ENCODE data around the gene OSGEPL1.
"Not testable (repeated sequence)": the region's sequence is repeated elsewhere in the genome, so short reads cannot be mapped to it uniquely, and the experiment has no call there.

OSGEPL1 gene

DNA sequence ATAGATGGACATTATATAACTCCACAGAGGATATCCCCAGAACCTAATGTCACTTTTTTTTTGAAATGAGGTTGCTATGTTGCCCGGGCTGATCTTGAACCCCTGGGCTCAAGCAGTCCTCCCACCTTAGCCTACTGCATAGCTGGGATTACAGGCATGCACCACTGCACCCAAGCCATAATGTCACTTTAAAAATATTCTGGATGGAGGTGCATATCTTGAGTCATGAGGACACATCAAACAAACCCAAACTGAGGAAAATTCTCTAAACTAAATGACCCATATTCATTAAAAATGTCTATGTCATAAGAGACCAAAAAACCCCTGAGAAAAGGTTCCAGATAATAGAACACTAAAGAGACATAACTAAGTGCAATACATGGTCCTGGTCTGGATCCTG, 36.3 kb downstream of the OSGEPL1 start:
- Histone ChIP-seq H3K36me3 (ENCODE audit: control insufficient read depth, low read depth, low read length) (no peaks in the 10 kb centered on the region), H3K9ac (ENCODE audit: low read length) (no peak overlapping the region), H3K4me1 (ENCODE audit: control insufficient read depth, low read depth, low read length) (no peaks in the 10 kb centered on the region), H3K4me3 (ENCODE audit: low read length) (no peak overlapping the region), H3K9me3 (ENCODE audit: control insufficient read depth, low read depth, low read length) (no peaks in the 10 kb centered on the region), H3K27me3 (ENCODE audit: control insufficient read depth, insufficient read depth, low read length) (no peaks in the 10 kb centered on the region), H3K27ac (ENCODE audit: low read length) (no peak overlapping the region)

DNA sequence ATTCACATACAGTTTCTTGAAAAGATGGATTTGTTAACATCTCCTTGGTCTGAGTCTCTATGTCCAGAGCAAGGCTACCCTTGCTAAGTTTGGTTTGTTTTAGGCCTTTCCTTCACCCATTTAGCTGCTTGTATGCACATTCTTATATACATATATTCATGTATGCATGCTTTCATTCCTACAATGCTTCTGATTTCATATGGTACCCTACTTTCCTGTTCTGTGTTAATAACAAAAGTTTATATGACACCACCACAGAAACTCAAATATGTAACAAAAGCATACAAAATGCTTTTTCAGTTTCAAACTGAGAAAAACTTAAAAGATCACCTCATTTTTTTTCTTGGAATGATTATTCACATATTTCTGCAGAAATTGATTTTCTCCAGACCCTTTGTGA, 39.4 kb downstream of the OSGEPL1 start:
- Histone ChIP-seq H3K4me3 (ENCODE audit: low read length) (no peak overlapping the region), H3K9me3 (ENCODE audit: control insufficient read depth, low read depth, low read length) (no peaks in the 10 kb centered on the region), H3K9ac (ENCODE audit: low read length) (no peak overlapping the region), H3K27me3 (ENCODE audit: control insufficient read depth, insufficient read depth, low read length) (no peaks in the 10 kb centered on the region), H3K36me3 (ENCODE audit: control insufficient read depth, low read depth, low read length) (no peaks in the 10 kb centered on the region), H3K4me1 (ENCODE audit: control insufficient read depth, low read depth, low read length) (no peaks in the 10 kb centered on the region), H3K27ac (ENCODE audit: low read length) (no peak overlapping the region)

DNA sequence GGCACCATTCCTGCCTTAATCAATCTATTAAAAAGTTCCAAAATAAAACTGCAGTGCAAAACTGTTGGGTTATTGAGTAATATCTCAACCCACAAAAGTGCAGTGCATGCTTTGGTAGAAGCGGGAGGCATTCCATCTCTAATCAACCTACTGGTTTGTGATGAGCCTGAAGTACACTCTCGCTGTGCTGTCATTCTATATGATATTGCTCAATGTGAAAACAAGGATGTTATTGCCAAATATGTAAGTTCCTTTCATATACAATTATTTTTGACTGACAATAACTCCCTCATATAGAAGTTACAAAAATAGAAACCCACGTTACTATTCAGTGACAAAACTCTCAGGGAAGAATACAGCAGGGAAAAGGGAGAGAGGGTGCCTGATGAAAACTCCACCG, 43.0 kb downstream of the OSGEPL1 start:
- Histone ChIP-seq H3K9me3 (ENCODE audit: control insufficient read depth, low read depth, low read length) (no peaks in the 10 kb centered on the region), H3K27me3 (ENCODE audit: control insufficient read depth, insufficient read depth, low read length) (no peaks in the 10 kb centered on the region), H3K36me3 (ENCODE audit: control insufficient read depth, low read depth, low read length) (no peaks in the 10 kb centered on the region), H3K27ac (ENCODE audit: low read length) (no peak overlapping the region), H3K4me3 (ENCODE audit: low read length) (no peak overlapping the region), H3K4me1 (ENCODE audit: control insufficient read depth, low read depth, low read length) (no peaks in the 10 kb centered on the region), H3K9ac (ENCODE audit: low read length) (no peak overlapping the region)

DNA sequence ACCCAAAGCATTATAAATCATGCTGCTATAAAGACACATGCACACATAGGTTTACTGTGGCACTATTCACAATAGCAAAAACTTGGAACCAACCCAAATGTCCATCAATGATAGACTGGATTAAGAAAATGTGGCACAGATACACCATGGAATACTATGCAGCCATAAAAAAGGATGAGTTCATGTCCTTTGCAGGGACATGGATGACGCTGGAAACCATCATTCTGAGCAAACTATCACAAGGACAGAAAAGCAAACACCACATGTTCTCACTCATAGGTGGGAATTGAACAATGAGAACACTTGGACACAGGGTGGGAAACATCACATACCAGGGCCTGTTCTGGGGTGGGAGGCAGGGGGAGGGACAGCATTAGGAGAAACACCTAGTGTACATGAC, 45.0 kb downstream of the OSGEPL1 start:
- H3K36me3 ChIP-seq (ENCODE audit: control insufficient read depth, low read depth, low read length); H3K4me1 ChIP-seq (ENCODE audit: control insufficient read depth, low read depth, low read length); H3K9ac ChIP-seq (ENCODE audit: low read length); H3K27me3 ChIP-seq (ENCODE audit: control insufficient read depth, insufficient read depth, low read length); H3K27ac ChIP-seq (ENCODE audit: low read length); H3K4me3 ChIP-seq (ENCODE audit: low read length); H3K9me3 ChIP-seq (ENCODE audit: control insufficient read depth, low read depth, low read length): not testable (repeated sequence)

DNA sequence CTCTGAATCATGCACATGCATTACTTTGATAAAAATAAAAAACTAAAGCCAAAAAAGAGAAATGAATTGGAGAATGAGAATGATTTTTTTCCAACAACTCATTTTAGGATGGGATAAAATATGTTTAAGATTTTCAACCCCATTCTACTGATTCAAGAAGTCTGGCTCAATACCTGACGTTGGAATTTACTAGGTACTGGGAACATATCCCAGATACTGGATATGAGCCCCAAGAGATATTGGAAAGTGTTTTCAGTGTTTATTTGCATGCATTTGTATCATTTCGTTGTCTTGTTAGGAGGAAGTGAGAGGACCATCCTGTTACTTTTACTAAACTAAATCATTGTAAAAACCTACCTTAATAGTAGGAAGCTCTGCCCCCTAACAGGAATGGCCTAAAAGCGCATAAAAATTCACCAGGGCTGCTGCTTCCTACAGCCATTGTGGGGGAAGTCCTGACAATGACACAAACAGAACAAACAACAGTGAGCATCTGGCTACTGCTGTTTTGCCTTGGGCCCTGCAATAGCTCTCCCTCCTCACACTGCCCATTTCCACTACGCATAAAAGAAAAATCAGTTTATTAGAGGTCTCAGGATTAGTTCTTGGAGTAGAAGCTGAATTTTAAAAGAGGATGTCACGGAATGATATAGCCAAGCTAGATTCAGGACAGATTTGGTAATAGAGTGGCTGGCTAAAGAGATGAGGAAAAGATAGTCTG, 52.9 kb downstream of the OSGEPL1 start:
- H3K4me1 ChIP-seq (ENCODE audit: control insufficient read depth, low read depth, low read length), result no peaks in the 10 kb centered on the region
- H3K9ac ChIP-seq (ENCODE audit: low read length), result no peak overlapping the region
- H3K9me3 ChIP-seq (ENCODE audit: control insufficient read depth, low read depth, low read length), result no peaks in the 10 kb centered on the region
- no peak overlapping the region for H3K4me3 ChIP-seq (ENCODE audit: low read length)
- no peaks in the 10 kb centered on the region for H3K36me3 ChIP-seq (ENCODE audit: control insufficient read depth, low read depth, low read length)
- no peak overlapping the region for H3K27ac ChIP-seq (ENCODE audit: low read length)
- H3K27me3 ChIP-seq (ENCODE audit: control insufficient read depth, insufficient read depth, low read length), result no peaks in the 10 kb centered on the region

DNA sequence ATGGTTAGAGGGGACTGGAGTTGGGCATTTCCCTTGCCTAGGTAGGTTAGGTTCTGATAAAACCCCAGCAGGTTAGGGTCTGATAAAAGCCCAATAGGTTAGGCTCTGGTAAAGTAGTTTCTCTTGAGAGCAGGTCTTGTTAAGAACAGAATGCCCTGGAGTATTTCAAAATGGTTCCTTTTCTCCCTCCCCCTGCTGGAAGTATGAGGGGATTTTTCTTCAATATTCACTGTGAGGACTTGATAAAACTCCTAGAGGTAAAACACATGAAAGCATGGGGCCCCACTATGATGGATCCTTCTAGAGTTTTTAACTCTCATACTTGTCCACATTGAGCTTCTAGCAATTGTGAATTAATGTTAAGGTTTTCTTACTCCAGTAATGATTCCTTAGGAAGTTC, 60.5 kb downstream of the OSGEPL1 start:
- H3K4me1 ChIP-seq (ENCODE audit: control insufficient read depth, low read depth, low read length), result no peaks in the 10 kb centered on the region
- H3K9ac ChIP-seq (ENCODE audit: low read length), result no peak overlapping the region
- no peaks in the 10 kb centered on the region for H3K36me3 ChIP-seq (ENCODE audit: control insufficient read depth, low read depth, low read length)
- no peak overlapping the region for H3K4me3 ChIP-seq (ENCODE audit: low read length)
- no peak overlapping the region for H3K27ac ChIP-seq (ENCODE audit: low read length)
- H3K27me3 ChIP-seq (ENCODE audit: control insufficient read depth, insufficient read depth, low read length), result no peaks in the 10 kb centered on the region
- H3K9me3 ChIP-seq (ENCODE audit: control insufficient read depth, low read depth, low read length), result no peaks in the 10 kb centered on the region

DNA sequence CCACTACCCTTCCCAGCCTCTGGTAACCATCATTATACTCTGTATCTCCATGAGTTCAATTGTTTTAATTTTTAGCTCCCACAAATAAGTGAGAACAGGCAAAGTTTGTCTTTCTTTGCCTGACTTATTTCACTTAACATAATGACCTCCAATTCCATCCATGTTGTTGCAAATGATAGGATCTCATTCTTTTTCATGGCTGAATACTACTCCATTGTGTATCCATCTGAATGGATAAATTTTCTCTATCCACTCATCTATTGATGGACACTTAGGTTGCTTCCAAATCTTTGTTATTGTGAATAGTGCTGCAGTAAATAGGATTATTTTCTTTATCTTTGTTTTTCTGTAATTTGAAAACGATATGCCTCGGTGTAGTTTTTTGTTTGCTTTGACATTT, 61.9 kb downstream of the OSGEPL1 start:
- Histone ChIP-seq H3K27me3 (ENCODE audit: control insufficient read depth, insufficient read depth, low read length) (no peaks in the 10 kb centered on the region), H3K4me1 (ENCODE audit: control insufficient read depth, low read depth, low read length) (no peaks in the 10 kb centered on the region), H3K4me3 (ENCODE audit: low read length) (no peak overlapping the region)

DNA sequence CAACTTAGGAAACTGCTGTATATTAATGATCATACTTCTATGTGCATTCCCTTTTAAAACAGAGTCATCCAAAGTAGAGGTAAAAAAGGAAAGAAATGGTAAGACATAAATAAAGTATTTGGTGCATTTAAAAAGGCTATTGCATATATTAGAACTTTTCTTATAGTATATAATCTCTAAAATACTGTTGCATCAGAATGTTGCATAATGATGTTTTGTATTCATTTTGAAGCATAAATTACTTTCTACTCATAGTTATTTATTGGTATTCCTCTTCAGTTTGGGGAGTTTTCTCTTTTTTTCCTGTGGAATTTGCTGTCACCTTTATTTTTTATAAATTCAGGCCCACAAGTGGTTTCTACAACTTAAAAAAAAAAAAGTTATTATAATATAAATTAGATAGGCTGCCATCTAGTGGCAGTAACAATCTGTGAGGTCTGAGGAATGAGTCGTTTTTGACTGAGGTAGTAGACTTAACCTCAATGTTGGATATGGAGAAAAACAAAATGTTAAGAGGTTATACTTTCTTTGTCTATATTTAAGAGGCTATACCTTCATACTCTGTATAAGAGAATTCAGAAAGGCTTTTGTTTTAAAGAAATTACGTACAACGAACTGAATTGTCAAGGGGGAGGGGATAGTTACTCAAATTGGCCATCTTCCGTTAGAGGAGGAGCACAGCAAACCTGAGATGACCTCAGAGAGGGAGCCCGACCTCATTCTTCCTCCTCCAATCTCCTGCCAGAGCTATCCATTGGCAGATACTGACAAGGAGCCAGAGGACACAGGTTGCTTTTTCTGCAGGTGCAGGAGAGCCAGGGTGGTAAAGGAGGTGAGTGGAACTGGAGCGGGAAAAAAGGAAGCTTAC, 64.3 kb downstream of the OSGEPL1 start:
- no peak overlapping the region for H3K9ac ChIP-seq (ENCODE audit: low read length)
- no peaks in the 10 kb centered on the region for H3K27me3 ChIP-seq (ENCODE audit: control insufficient read depth, insufficient read depth, low read length)
- H3K36me3 ChIP-seq (ENCODE audit: control insufficient read depth, low read depth, low read length), result no peaks in the 10 kb centered on the region
- H3K4me3 ChIP-seq (ENCODE audit: low read length), result peak overlapping the region; percentile 50
- H3K4me1 ChIP-seq (ENCODE audit: control insufficient read depth, low read depth, low read length), result no peaks in the 10 kb centered on the region
- H3K9me3 ChIP-seq (ENCODE audit: control insufficient read depth, low read depth, low read length), result no peaks in the 10 kb centered on the region
- H3K27ac ChIP-seq (ENCODE audit: low read length), result no peak overlapping the region

More for the DNA sequence above, 61.9 kb downstream of the OSGEPL1 start:
- no peak overlapping the region for H3K9ac ChIP-seq (ENCODE audit: low read length)
- no peaks in the 10 kb centered on the region for H3K9me3 ChIP-seq (ENCODE audit: control insufficient read depth, low read depth, low read length)
- H3K27ac ChIP-seq (ENCODE audit: low read length), result no peak overlapping the region
- no peaks in the 10 kb centered on the region for H3K36me3 ChIP-seq (ENCODE audit: control insufficient read depth, low read depth, low read length)
